Measurements from ENCODE around the gene OGFOD3.
A peak's percentile ranks its signal among the peaks of the same experiment; 100 is the strongest.

Gene OGFOD3

GRCh38 chr17:82440991-82441627, 22.7 kb upstream of the OGFOD3 start:
- DNase-seq (no peak), ATAC-seq (peak; percentile 11)
- Mint-ChIP-seq H3K9me3 (no peaks in the 10 kb centered on the region), H3K27ac (no peak overlapping the region), H3K27me3 (no peaks in the 10 kb centered on the region), H3K4me3 (no peak overlapping the region), H3K4me1 (peaks cover 22% of the 10 kb centered on the region)

DNA sequence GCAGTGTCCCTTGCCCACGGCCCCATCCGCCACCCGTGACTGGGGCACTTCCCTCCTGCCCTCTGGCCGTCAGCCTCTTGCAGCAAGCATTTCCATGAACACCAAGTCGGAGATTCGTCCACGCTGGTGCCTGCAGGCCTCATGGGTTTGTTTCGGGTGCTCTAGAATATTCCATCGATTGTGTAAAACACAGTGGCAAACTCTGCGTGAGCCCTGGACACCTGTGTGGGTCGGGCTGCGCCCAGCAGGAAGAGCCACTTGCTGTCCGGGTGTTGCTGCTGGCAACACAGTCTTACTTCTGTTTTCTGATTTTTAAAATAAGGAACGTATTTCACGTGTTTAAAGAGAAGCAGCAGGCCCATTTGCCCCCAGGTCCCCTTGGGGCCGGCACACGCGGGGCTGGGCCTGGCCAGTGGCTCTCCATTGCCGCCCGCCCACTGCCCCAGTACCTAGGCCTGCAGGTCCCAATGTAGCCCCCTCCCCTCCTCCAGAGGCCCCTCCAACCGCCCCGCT, 22.1 kb upstream of the OGFOD3 start:
- ATAC-seq (no peak), DNase-seq (no peak)
- Mint-ChIP-seq H3K9me3 (no peaks in the 10 kb centered on the region), H3K4me3 (no peak overlapping the region), H3K27me3 (no peaks in the 10 kb centered on the region), H3K4me1 (peaks cover 16% of the 10 kb centered on the region), H3K27ac (peak overlapping the region; percentile 52 to 76)

DNA sequence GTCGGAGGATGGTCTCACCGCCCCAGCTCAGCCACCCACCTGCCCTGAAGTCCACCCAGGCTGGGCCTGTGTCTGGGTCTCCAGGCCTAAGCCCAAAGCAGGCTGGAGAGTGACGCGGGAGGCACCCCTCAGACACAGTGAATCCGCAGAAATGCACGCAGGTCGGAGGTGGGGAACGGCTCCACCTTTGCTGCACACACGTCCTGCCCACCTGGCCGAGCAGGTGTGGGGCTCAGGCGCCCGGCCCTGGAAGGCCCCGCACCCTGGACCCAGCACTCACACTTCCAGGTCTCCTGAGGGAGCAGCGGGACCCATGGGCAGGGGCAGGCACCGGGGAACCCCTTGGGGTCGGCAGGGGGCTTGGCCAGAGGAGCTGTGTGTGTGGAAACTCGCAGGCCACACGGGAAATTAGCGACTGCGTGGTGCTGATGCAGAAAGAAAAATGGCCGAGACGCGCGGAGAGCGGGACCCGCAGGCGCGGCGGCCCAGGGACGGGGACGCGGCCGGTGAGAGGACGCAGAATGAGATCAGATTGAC, 21.5 kb upstream of the OGFOD3 start:
- Mint-ChIP-seq H3K4me1 (peaks cover 22% of the 10 kb centered on the region), H3K27ac (peak overlapping the region in 1 of 2 donors; percentile 74)
- peak; percentile 3 for ATAC-seq

DNA sequence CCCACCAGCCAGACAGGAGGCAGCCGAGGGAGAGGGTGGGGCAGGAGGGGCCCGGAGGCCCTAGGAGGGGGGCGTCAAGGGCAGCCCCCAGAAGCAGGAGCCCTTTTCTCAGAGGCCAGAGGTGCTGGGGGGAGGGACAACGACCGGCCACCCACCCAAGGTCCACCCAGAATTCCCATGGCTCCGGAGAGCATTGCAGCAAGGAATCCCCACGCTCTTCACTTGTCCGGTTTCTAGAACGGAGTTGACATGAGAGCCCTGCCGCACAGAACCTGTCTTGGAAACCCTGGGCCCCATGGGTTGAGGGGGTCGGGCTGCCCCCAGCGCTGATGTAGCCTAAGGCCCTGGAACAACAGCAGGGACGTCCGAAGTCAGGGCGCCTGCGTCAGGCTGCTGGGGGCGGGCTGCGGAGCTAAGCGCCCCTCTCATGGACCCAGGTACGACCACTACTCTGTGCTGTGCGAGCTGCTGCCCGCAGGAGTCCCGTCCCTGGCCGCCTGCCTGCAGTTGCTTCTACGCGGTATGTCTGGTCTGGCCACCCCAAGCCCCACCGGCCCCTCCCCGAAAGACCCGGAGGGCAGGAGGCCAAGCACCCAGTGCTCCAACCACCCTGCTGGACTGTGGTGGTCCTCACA, 20.9 kb upstream of the OGFOD3 start:
- peaks cover 28% of the 10 kb centered on the region for H3K4me1 Mint-ChIP-seq
- ATAC-seq (peak; percentile 15), DNase-seq (no peak)
- H3K4me3 Mint-ChIP-seq, result no peak overlapping the region
- H3K9me3 Mint-ChIP-seq, result no peaks in the 10 kb centered on the region
- H3K27me3 Mint-ChIP-seq, result no peaks in the 10 kb centered on the region
- peak overlapping the region in 1 of 2 donors; percentile 74 for H3K27ac Mint-ChIP-seq

More for the DNA sequence above, 21.5 kb upstream of the OGFOD3 start:
- Mint-ChIP-seq H3K4me3 (no peak overlapping the region), H3K27me3 (no peaks in the 10 kb centered on the region), H3K9me3 (no peaks in the 10 kb centered on the region)
- no peak for DNase-seq

- Mint-ChIP-seq H3K4me1 (peaks cover 35% of the 10 kb centered on the region), H3K27me3 (no peaks in the 10 kb centered on the region), H3K27ac (no peak overlapping the region), H3K9me3 (no peaks in the 10 kb centered on the region), H3K4me3 (no peak overlapping the region)
- ATAC-seq (no peak), DNase-seq (no peak)
Measured at GRCh38 chr17:82438401-82439193, 20.2 kb upstream of the OGFOD3 start.

- Mint-ChIP-seq H3K4me1 (peaks cover 27% of the 10 kb centered on the region), H3K4me3 (no peak overlapping the region), H3K27me3 (no peaks in the 10 kb centered on the region), H3K9me3 (no peaks in the 10 kb centered on the region), H3K27ac (peak overlapping the region in 1 of 2 donors; percentile 30)
- ATAC-seq, result no peak
- DNase-seq, result no peak
Measured at GRCh38 chr17:82437325-82437668, 18.9 kb upstream of the OGFOD3 start.

- Mint-ChIP-seq H3K9me3 (no peaks in the 10 kb centered on the region), H3K4me1 (peaks cover 30% of the 10 kb centered on the region), H3K27me3 (no peaks in the 10 kb centered on the region), H3K27ac (no peak overlapping the region), H3K4me3 (no peak overlapping the region)
- DNase-seq (no peak), ATAC-seq (no peak)
Measured at GRCh38 chr17:82436601-82437324, 18.4 kb upstream of the OGFOD3 start.

DNA sequence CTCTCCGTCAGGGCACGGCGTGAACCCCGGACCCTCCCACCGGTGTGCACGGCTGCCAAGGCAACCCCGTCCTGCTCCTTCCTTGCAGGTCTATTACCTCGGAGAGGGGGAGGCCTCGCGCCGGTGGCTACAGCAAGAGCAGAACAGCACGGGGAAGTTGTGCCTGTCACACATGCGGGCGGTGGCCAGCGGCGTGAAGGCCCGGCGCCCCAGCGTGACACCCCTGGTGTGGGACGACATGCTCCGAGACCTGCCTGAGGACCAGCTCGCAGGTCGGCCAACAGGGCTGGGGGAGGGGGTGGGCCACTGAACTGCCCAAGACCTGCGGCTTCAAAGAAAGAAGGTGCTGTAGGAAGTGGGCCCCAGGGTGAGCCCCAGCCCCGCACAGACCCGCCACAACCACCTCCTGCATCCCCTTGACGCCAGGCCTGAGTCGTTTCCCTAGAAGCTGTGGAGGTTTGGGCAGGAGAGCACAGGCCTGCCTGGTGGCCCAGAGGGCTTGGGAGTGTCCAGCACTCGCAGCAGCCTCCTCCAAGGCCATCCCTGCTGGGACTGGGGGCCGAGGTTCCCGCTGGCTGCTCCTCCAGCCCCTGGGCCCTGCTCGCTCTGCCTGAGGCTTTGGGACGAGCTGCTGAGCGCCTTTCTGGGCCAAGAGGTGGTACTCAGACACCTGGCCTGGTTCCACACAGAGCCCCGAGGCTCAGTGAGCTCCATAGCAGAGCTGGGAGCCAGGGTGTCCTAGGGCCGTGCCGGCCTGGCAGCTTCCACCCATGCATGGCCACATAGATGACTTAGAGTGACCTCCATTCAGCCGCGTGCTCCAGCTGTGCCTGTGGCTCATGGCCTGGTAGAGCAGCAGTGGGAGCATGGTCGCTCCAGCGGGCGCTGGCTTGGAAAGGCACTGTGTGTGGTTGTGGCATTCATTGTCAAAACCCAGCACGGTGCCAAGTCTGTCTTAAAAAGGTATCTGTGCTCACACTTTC, 17.5 kb upstream of the OGFOD3 start:
- no peak for ATAC-seq
- no peaks in the 10 kb centered on the region for H3K27me3 Mint-ChIP-seq
- H3K27ac Mint-ChIP-seq, result peak overlapping the region in 1 of 2 donors; percentile 74
- H3K4me3 Mint-ChIP-seq, result no peak overlapping the region
- DNase-seq, result no peak
- peaks cover 30% of the 10 kb centered on the region for H3K4me1 Mint-ChIP-seq
- no peaks in the 10 kb centered on the region for H3K9me3 Mint-ChIP-seq

- H3K4me1 Mint-ChIP-seq, result peaks cover 26% of the 10 kb centered on the region
- ATAC-seq (no peak), DNase-seq (no peak)
- H3K27ac Mint-ChIP-seq, result peak overlapping the region in 1 of 2 donors; percentile 54
- no peaks in the 10 kb centered on the region for H3K27me3 Mint-ChIP-seq
- no peak overlapping the region for H3K4me3 Mint-ChIP-seq
- H3K9me3 Mint-ChIP-seq, result no peaks in the 10 kb centered on the region
Measured at GRCh38 chr17:82435103-82435502, 16.7 kb upstream of the OGFOD3 start.

- H3K27ac Mint-ChIP-seq, result peak overlapping the region in 1 of 2 donors; percentile 48
- no peak for DNase-seq
- H3K9me3 Mint-ChIP-seq, result no peaks in the 10 kb centered on the region
- H3K27me3 Mint-ChIP-seq, result no peaks in the 10 kb centered on the region
- ATAC-seq, result peak; percentile 64
- peaks cover 36% of the 10 kb centered on the region for H3K4me1 Mint-ChIP-seq
- no peak overlapping the region for H3K4me3 Mint-ChIP-seq
Measured at GRCh38 chr17:82434216-82434565, 15.8 kb upstream of the OGFOD3 start.

DNA sequence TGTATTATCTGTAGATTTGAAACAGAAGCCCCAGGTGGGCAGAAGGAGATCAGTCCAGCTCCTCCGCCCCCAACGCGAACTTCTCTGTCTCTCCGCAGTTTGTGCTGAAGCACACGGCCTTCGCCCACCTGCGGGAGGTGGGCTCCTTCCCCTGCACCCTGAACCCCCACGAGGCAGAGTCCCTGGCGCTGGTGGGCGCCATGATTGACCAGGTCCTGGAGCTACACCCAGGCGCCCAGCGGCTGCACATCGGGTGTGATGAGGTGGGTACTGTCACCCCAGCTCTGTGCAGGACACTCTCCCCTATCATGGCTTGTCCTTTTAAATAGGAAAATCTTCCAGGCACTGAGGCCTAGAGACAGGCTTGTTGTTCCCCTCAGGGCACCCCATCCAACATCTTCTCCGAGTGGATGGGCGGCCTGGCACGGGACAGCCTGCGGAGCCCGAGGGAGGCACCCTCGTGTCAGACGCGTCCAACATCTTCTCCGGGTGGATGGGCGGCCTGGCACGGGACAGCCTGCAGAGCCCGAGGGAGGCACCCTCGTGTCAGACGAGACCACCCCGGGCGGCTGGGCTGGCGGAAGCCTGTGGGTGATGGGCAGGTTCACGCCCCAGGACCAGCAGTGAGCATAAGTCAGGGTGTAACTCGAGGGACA, 15.3 kb upstream of the OGFOD3 start:
- Mint-ChIP-seq H3K27me3 (no peaks in the 10 kb centered on the region), H3K27ac (peak overlapping the region in 1 of 2 donors; percentile 30), H3K4me1 (peaks cover 36% of the 10 kb centered on the region), H3K4me3 (no peak overlapping the region), H3K9me3 (no peaks in the 10 kb centered on the region)
- ATAC-seq (no peak), DNase-seq (no peak)

DNA sequence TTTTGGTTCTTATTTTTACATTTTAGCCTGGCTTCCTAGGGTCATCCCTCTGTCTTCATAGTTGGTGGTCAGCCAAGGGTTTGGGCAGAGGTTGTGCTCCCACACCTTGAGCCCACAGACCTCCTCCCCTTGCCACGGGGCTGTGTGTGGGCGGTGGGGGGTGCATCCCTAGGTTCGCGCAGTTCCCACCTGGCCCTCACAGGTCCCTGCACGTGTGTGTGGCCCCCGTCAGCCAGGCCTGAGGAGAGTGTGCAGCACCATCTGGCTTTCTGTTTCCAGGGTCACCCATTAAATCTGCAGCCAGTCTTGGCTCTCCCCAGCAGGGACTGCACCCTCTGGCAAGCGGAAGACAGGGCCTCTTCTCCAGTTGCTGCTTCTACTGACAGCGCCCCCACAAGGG, 13.6 kb upstream of the OGFOD3 start:
- peak overlapping the region in 1 of 2 donors; percentile 69 for H3K27ac Mint-ChIP-seq
- no peak for ATAC-seq

DNA sequence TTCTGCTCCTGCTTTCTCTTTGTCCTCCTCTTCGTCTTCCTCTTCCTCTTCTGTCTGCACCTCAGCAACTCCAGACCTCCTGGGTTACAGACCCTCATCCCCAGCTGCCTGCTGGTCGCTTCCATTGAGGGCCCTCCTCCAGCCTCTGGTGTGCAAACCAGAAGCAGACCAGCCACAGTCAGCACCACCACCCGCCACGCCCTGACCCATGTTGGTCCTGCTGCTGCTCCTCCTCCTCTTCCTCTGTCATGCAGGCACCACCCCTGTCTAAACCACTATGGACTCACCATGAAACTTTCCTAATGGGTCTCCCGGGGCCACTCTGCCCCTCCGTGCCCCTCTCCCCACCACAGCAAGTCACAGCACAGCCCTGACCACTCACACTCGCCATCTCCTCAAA, 11.4 kb upstream of the OGFOD3 start:
- peak overlapping the region; percentile 16 to 79 for H3K27ac Mint-ChIP-seq
- ATAC-seq (no peak), DNase-seq (no peak)
- H3K9me3 Mint-ChIP-seq, result no peaks in the 10 kb centered on the region
- H3K4me3 Mint-ChIP-seq, result no peak overlapping the region
- H3K4me1 Mint-ChIP-seq, result peaks cover 30% of the 10 kb centered on the region
- H3K27me3 Mint-ChIP-seq, result no peaks in the 10 kb centered on the region

More for the DNA sequence above, 13.6 kb upstream of the OGFOD3 start:
- no peaks in the 10 kb centered on the region for H3K9me3 Mint-ChIP-seq
- peaks cover 36% of the 10 kb centered on the region for H3K4me1 Mint-ChIP-seq
- H3K27me3 Mint-ChIP-seq, result no peaks in the 10 kb centered on the region
- H3K4me3 Mint-ChIP-seq, result no peak overlapping the region
- no peak for DNase-seq

GRCh38 chr17:82428546-82428945, 10.2 kb upstream of the OGFOD3 start:
- H3K4me3 Mint-ChIP-seq, result no peak overlapping the region
- ATAC-seq (no peak), DNase-seq (no peak)
- H3K27me3 Mint-ChIP-seq, result no peaks in the 10 kb centered on the region
- H3K4me1 Mint-ChIP-seq, result peaks cover 23% of the 10 kb centered on the region
- H3K9me3 Mint-ChIP-seq, result no peaks in the 10 kb centered on the region
- no peak overlapping the region for H3K27ac Mint-ChIP-seq

Data from stimulated activated naive CD8-positive, alpha-beta T cell treated with anti-CD3 and anti-CD28 coated beads, Interleukin-15, amount 100 ng/mL, for 72 hours (primary cell).